ENCODE measurements around the gene ENDOV. TPM values are rescaled to one million over a fixed set of nuclear protein-coding genes. Genes with fewer than 3 reads are reported as not detected.

The ENDOV gene
- polyA plus RNA-seq, 10 donors = 15.1 to 22.0 (median 16.1) TPM

- DNase-seq = no peak
Observed at GRCh38 chr17:80481284-80482057, 66.5 kb downstream of the ENDOV start.

GRCh38 chr17:80482058-80482318 is 67.0 kb downstream of the ENDOV start:
- no peak for DNase-seq

- no peak for DNase-seq
Observed at GRCh38 chr17:80482555-80483308, 67.8 kb downstream of the ENDOV start.

- no peak for DNase-seq
Observed at GRCh38 chr17:80485846-80486245, 70.9 kb downstream of the ENDOV start.

GRCh38 chr17:80486692-80487091 is 71.7 kb downstream of the ENDOV start:
- no peak for DNase-seq

GRCh38 chr17:80487511-80487910 is 72.5 kb downstream of the ENDOV start:
- no peak for DNase-seq

Other genes starting within 250 kb of the ENDOV start
- under 1 TPM; 0.28 to 0.94 (median 0.71) TPM for gene CARD14, start 245.1 kb upstream of the ENDOV start, polyA plus RNA-seq (ENCODE audit: insufficient read length in 10 of 10)
- gene SGSH, start 194.8 kb upstream of the ENDOV start, polyA plus RNA-seq (ENCODE audit: insufficient read length in 10 of 10) = 10 to 100 TPM; 16.1 to 22.9 (median 17.7) TPM
- gene SLC26A11, start 194.7 kb upstream of the ENDOV start, polyA plus RNA-seq (ENCODE audit: insufficient read length in 10 of 10) = 10 to 100 TPM in 2 of 10 donors, 1 to 10 TPM in 8; 7.3 to 12.6 (median 9.2) TPM
- 10 to 100 TPM; 23.7 to 58.7 (median 36.2) TPM for gene RNF213, start 154.3 kb upstream of the ENDOV start, polyA plus RNA-seq (ENCODE audit: insufficient read length in 10 of 10)
- gene NPTX1, start 61.4 kb downstream of the ENDOV start, polyA plus RNA-seq (ENCODE audit: insufficient read length in 10 of 10) = under 1 TPM; 0.12 to 0.58 (median 0.20) TPM
- gene RPTOR, start 129.7 kb downstream of the ENDOV start, polyA plus RNA-seq (ENCODE audit: insufficient read length in 10 of 10) = 10 to 100 TPM; 18.8 to 24.3 (median 21.2) TPM

Measured in muscle of back (tissue), 11 donors.